ENCODE measurements around the gene USP3. TPM values are rescaled to one million over a fixed set of nuclear protein-coding genes. Genes with fewer than 3 reads are reported as not detected.

USP3 gene
- total and polyA plus RNA-seq, 10 of the 15 experiments (the other 5 are each of a cell fraction or from before 2014, with no cell fraction given) = 23.8 to 64.5 (median 50.3) TPM

- TF ChIP-seq SP1 (IDR thresholded peaks at IDR 0.05; ENCODE audit: low read depth, low read length) (peak; percentile 65), NFXL1 (IDR thresholded peaks at IDR 0.05; ENCODE audit: borderline replicate concordance) (no peak), NR2C2 (IDR thresholded peaks at IDR 0.05; ENCODE audit: borderline replicate concordance, control insufficient read depth, insufficient read length, low read depth) (no peak), SUZ12 (IDR thresholded peaks at IDR 0.05; ENCODE audit: unreplicated experiment) (no peak), MAX (IDR thresholded peaks at IDR 0.05; ENCODE audit: low read depth, low read length) (0 out of 2 replicates have a peak, but pooled peaks have one; percentile 30), POLR2A (IDR thresholded peaks at IDR 0.05; ENCODE audit: low read depth, low read length) (no peak; the same call in 1 of the 2 replicates), SMARCA5 (IDR thresholded peaks at IDR 0.05) (no peak), GATAD2B (conservative IDR thresholded peaks at IDR 0.05; ENCODE audit: low read depth) (peak; percentile 96), USF1 (IDR thresholded peaks at IDR 0.05; ENCODE audit: borderline replicate concordance, extremely low read length, insufficient read depth, low read depth, low read length) (no peak), RAD51 (IDR thresholded peaks at IDR 0.05) (no peak), ZNF592 (IDR thresholded peaks at IDR 0.05) (peak; percentile 46; the same call in 1 of the 2 replicates), ASH2L (IDR thresholded peaks at IDR 0.05; ENCODE audit: borderline replicate concordance, low read depth) (peak; percentile 11; the same call in 1 of the 2 replicates), ZZZ3 (IDR thresholded peaks at IDR 0.05; ENCODE audit: control insufficient read depth, insufficient read length, low read depth) (no peak), PBX3 (IDR thresholded peaks at IDR 0.05; ENCODE audit: insufficient replicate concordance, low read depth, low read length) (peak; percentile 41), HCFC1 (IDR thresholded peaks at IDR 0.05; ENCODE audit: low read length) (peak; percentile 35; the same call in 1 of the 2 replicates), E4F1 (IDR thresholded peaks at IDR 0.05; ENCODE audit: borderline replicate concordance, partially characterized antibody) (no peak), STAT1 (conservative IDR thresholded peaks at IDR 0.05) (peak; percentile 27; the same call in 1 of the 2 replicates)
Observed at GRCh38 chr15:63473999-63474809, 30.2 kb upstream of the USP3 start (continued).
